Measurements from ENCODE around the gene KRTAP23-1.

The KRTAP23-1 gene

GRCh38 chr21:30306884-30307283 lies 41.5 kb downstream of the KRTAP23-1 start:
- no peak for DNase-seq (ENCODE audit: low read depth)

- no peak for DNase-seq (ENCODE audit: low read depth)
These were observed 43.3 kb downstream of the KRTAP23-1 start for GRCh38 chr21:30305136-30305535.
